Erythroblast (primary cell): ENCODE measurements around the gene RNF44.

Source experiments
- GATA1 ChIP-seq: IDR thresholded peaks from 2 replicates; pipeline ENCODE4 v1.6.1; 2011; ENCODE audit warnings: low read depth, mild to moderate bottlenecking, control low read depth, low read length, moderate library complexity
- POLR2A ChIP-seq: IDR thresholded peaks from 2 replicates; pipeline ENCODE4 v1.6.1; 2011; ENCODE audit warnings: mild to moderate bottlenecking, low read length

- TF ChIP-seq POLR2A (no peak), GATA1 (no peak)
Measured at GRCh38 chr5:176528301-176528700, 8.9 kb downstream of the RNF44 start.
